Measurements from ENCODE around the gene AMN. TPM values are rescaled to one million over a fixed set of nuclear protein-coding genes. Genes with fewer than 3 reads are reported as not detected.

AMN gene
- total and polyA plus RNA-seq, 2 experiments from 2014 or later: 0.48 to 1.3 TPM

GRCh38 chr14:102977475-102977874 lies 55.0 kb downstream of the AMN start:
- H3K9me3 ChIP-seq (ENCODE audit: low read depth): no peaks in the 10 kb centered on the region
- no peak for TF ChIP-seq CTCF (IDR thresholded peaks at IDR 0.05; ENCODE audit: low read depth, low read length)
- peaks cover 39% of the 10 kb centered on the region for H3K36me3 ChIP-seq
- H3K4me1 ChIP-seq (ENCODE audit: low read depth): no peaks in the 10 kb centered on the region
- no peaks in the 10 kb centered on the region for H3K27me3 ChIP-seq
- no peak overlapping the region for H3K4me3 ChIP-seq
- no peak for DNase-seq (ENCODE audit: low read depth in 1 of 2, low spot score in 1 of 2)
- no peak overlapping the region for H3K27ac ChIP-seq

- no peaks in the 10 kb centered on the region for H3K9me3 ChIP-seq (ENCODE audit: low read depth)
- H3K27ac ChIP-seq: no peak overlapping the region
- no peak for TF ChIP-seq CTCF (IDR thresholded peaks at IDR 0.05; ENCODE audit: low read depth, low read length)
- peaks cover 39% of the 10 kb centered on the region for H3K36me3 ChIP-seq
- H3K4me1 ChIP-seq (ENCODE audit: low read depth): no peaks in the 10 kb centered on the region
- no peak overlapping the region for H3K4me3 ChIP-seq
- H3K27me3 ChIP-seq: no peaks in the 10 kb centered on the region
- DNase-seq (ENCODE audit: low read depth in 1 of 2, low spot score in 1 of 2): no peak
Observed at GRCh38 chr14:102979406-102979805, 56.9 kb downstream of the AMN start.

- Histone ChIP-seq H3K27ac (no peak overlapping the region), H3K27me3 (no peaks in the 10 kb centered on the region), H3K4me3 (no peak overlapping the region), H3K4me1 (ENCODE audit: low read depth) (no peaks in the 10 kb centered on the region), H3K9me3 (ENCODE audit: low read depth) (no peaks in the 10 kb centered on the region), H3K36me3 (peaks cover 39% of the 10 kb centered on the region)
- peak in 1 of 2 donors; percentile 76 for DNase-seq (ENCODE audit: low read depth in 1 of 2, low spot score in 1 of 2)
- TF ChIP-seq CTCF (IDR thresholded peaks at IDR 0.05; ENCODE audit: low read depth, low read length): no peak
Observed at GRCh38 chr14:102980409-102980810, 57.9 kb downstream of the AMN start.

Other genes starting within 250 kb of the AMN start
- gene TRAF3, start 145.2 kb upstream of the AMN start, total RNA-seq: 13.4 and 19.7 TPM in 2 replicates
- 6.3 and 7.6 TPM in 2 replicates for gene TRAF3, start 145.2 kb upstream of the AMN start, polyA plus RNA-seq
- gene CDC42BPB, start 134.9 kb downstream of the AMN start, total RNA-seq: 67.2 and 91.6 TPM in 2 replicates
- gene CDC42BPB, start 134.9 kb downstream of the AMN start, polyA plus RNA-seq: 18.9 and 21.7 TPM in 2 replicates
- gene LBHD2, start 161.5 kb downstream of the AMN start, total RNA-seq: not detected in 2 replicates
- not detected in 2 replicates for gene LBHD2, start 161.5 kb downstream of the AMN start, polyA plus RNA-seq
- gene EXOC3L4, start 172.1 kb downstream of the AMN start, total RNA-seq: 1.7 and 5.5 TPM in 2 replicates
- 2.7 and 6.3 TPM in 2 replicates for gene EXOC3L4, start 172.1 kb downstream of the AMN start, polyA plus RNA-seq
- 0.99 and 1.2 TPM in 2 replicates for gene TNFAIP2, start 200.8 kb downstream of the AMN start, total RNA-seq
- 0.32 and 1.4 TPM in 2 replicates for gene TNFAIP2, start 200.8 kb downstream of the AMN start, polyA plus RNA-seq